Activated effector memory CD4-positive, alpha-beta T cell treated with Interleukin-2 at 50 U/mL for 16 hours (primary cell): ENCODE data around the gene INKA2.

Experiments
- DNase-seq: peaks from one replicate; pipeline ENCODE4 v3.0.0-alpha.2; 2020

Gene INKA2

GRCh38 chr1:111731956-111732355 lies 7.2 kb downstream of the INKA2 start:
- no peak for DNase-seq

GRCh38 chr1:111730706-111731105 lies 8.5 kb downstream of the INKA2 start:
- DNase-seq: no peak

- DNase-seq: no peak
Observed at GRCh38 chr1:111729946-111730681, 9.1 kb downstream of the INKA2 start.

- DNase-seq: no peak
Observed at GRCh38 chr1:111729271-111729921, 9.8 kb downstream of the INKA2 start.

GRCh38 chr1:111727056-111727455 lies 12.1 kb downstream of the INKA2 start:
- no peak for DNase-seq

GRCh38 chr1:111725192-111725591 lies 14.0 kb downstream of the INKA2 start:
- no peak for DNase-seq

- DNase-seq: no peak
Observed at GRCh38 chr1:111723871-111724270, 15.3 kb downstream of the INKA2 start.

- no peak for DNase-seq
Observed at GRCh38 chr1:111723091-111723806, 15.9 kb downstream of the INKA2 start.

- no peak for DNase-seq
Observed at GRCh38 chr1:111720977-111721786, 18.0 kb downstream of the INKA2 start.

GRCh38 chr1:111720274-111720976 lies 18.8 kb downstream of the INKA2 start:
- DNase-seq: no peak

GRCh38 chr1:111719674-111720132 lies 19.5 kb downstream of the INKA2 start:
- DNase-seq: no peak

- DNase-seq: no peak
Observed at GRCh38 chr1:111719135-111719534, 20.1 kb downstream of the INKA2 start.

GRCh38 chr1:111717450-111717849 lies 21.7 kb downstream of the INKA2 start:
- DNase-seq: no peak

GRCh38 chr1:111716333-111716732 lies 22.9 kb downstream of the INKA2 start:
- DNase-seq: no peak

GRCh38 chr1:111709986-111710385 lies 29.2 kb downstream of the INKA2 start:
- DNase-seq: no peak

GRCh38 chr1:111707906-111708305 lies 31.3 kb downstream of the INKA2 start:
- DNase-seq: no peak

- no peak for DNase-seq
Observed at GRCh38 chr1:111706921-111707320, 32.3 kb downstream of the INKA2 start.

GRCh38 chr1:111705841-111706240 lies 33.4 kb downstream of the INKA2 start:
- no peak for DNase-seq

- no peak for DNase-seq
Observed at GRCh38 chr1:111704776-111705175, 34.4 kb downstream of the INKA2 start.

- DNase-seq: no peak
Observed at GRCh38 chr1:111704240-111704639, 35.0 kb downstream of the INKA2 start.

- no peak for DNase-seq
Observed at GRCh38 chr1:111702504-111703050, 36.6 kb downstream of the INKA2 start.

GRCh38 chr1:111699268-111699667 lies 39.9 kb downstream of the INKA2 start:
- no peak for DNase-seq
